Stimulated activated CD8-positive, alpha-beta memory T cell treated with anti-CD3 and anti-CD28 coated beads, Interleukin-2, amount 100 ng/mL, for 48 hours (primary cell): ENCODE measurements around the gene ZNF778.
"Not testable (repeated sequence)": the region's sequence is repeated elsewhere in the genome, so short reads cannot be mapped to it uniquely, and the experiment has no call there.

Experiments
- DNase-seq, 2 donors: peaks; one replicate each; pipeline ENCODE4 v3.0.0-alpha.2; 2020; ENCODE audit warnings: low read depth in 2 of 2

The ZNF778 gene

DNA sequence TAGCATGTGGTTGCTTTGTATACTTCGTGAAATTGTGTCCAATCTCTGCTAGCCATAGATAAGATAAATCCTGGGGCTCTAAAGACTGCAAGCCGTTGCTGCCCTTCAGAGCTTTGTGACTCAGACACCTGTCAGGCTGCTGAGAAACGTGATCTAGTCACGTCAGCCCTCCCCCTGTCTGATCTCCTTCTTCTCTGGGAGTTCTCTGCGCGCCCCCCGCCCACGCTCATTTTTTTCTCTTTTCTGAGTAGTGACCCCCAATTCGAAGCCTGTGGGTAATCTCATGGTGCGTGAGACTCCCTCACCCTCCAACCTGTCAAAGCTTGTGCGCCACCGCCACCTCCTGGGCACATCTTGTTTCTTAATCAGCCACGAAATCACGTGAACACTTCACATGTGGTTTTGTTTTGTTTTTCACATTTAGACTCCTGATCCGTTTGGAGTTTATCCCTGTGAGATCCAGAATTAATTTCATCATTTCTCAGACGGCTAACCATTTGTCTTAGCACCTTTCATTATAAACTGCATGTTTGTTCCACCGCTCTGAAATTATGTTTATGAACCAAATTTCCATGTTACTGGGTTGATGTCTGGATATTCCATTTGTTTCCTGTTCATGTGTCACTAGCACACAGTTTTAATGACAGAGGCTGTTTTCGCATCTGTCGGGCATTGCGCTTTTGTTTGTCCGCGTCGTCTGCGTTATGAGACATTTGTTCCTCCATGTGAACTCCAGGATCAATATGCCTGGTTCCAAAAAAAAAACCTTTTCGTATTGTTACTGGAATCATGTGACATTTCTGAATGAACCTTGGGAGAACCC, 977 bp upstream of the ZNF778 start:
- DNase-seq = peak; percentile 63 to 73

DNA sequence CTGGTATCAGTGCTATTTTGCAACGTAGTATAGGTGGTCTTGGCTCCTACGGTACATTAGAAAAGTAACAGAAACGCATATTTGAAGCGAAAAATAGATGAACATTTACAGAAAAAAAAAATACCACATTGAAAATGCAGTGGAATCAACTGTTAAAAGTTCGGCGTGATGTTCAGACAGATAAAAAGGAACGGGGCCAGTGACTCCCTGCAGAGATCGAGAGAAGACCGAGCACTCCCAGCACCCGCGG, 440 bp upstream of the ZNF778 start:
- DNase-seq = no peak

DNA sequence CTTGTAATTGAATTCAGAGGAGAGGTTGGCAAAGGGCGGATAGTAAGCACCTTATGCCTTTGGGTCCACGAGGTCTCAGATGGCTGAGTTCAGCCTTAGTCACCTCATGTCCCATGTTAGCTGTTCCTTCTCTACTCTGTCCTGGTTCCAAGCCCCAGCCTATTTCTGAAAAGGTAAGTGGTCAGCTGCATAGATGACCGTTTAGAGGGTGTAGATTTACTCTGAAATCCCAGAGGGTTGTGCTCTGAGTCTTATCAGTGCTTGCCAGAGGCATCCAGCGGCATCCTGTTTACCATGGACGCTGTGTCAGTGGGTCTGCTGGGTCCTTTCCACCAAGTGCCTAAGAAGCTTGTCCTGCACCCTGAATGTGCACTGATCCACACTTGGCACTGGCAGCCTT, 1.9 kb downstream of the ZNF778 start:
- DNase-seq = no peak

DNA sequence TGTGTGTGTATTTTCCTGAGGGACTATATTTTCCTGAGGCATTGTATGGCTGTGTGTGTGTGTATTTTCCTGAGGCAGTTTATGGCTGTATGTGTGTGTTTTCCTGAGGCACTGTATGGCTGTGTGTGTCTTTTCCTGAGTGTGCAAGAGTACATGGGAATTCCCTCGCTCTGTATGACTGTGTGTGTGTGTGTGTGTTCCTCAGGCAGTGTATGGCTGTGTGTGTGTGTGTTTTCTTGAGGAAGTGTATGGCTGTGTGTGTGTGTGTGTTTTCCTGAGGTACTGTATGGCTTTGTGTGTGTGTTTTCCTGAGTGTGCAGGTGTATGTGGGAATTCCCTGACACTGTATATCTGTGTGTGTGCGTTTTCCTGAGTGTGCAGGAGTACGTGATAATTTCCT, 4.1 kb downstream of the ZNF778 start:
- DNase-seq = no peak

DNA sequence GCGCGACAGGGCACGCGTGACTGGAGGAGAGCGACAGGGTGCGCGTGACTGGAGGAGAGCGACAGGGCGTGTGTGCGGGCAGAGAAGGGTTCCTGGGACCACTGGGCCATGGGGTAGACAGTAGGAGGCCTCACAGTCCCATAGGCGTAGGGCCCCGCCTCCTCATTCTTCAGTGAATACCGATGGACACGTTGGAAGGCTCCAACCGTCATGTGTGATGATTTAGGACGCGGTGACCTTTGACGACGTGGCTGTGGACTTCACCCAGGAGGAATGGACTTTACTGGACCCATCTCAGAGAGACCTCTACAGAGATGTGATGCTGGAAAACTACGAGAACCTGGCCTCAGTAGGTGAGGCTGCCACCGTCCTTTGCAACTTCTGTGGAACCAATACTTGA, 5.4 kb downstream of the ZNF778 start:
- no peak for DNase-seq

DNA sequence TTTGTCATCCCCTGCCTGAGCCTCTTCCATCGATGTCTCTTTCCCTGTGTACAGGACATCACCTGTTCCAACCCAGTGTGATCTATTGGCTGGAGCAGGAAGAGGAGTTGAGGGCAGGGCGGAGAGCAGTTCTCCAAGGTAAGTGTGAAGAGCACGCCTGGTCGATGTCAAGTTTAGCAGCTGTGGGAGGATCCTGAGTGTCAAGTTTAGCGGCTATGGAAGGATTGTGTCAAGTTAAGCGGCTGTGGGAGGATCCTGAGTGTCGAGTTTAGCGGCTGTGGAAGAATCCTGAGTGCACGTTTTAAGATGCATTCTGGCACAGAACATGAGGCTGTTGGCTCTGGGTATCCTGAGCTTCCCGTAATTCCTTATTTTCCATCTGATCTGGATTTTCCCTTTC, 7.2 kb downstream of the ZNF778 start:
- no peak for DNase-seq

DNA sequence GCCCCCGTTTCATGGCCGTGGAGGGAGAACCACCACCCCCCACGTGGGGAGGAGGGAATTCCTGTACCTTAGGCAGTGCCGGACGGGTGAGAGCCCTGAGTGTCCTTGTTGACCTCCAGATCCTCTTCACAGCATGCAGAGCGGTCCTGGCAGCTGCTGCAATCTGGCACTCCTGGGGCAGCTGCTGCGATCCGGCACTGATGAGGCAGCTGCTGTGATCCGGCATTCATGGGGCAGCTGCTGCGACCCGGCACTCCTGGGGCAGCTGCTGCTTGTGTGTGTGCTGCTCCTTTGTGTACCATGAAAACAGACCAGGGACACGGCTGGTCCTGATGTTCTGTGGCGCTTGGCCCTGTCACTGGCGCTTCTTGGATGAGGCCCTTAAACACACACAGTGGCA, 12.8 kb downstream of the ZNF778 start:
- no peak for DNase-seq

DNA sequence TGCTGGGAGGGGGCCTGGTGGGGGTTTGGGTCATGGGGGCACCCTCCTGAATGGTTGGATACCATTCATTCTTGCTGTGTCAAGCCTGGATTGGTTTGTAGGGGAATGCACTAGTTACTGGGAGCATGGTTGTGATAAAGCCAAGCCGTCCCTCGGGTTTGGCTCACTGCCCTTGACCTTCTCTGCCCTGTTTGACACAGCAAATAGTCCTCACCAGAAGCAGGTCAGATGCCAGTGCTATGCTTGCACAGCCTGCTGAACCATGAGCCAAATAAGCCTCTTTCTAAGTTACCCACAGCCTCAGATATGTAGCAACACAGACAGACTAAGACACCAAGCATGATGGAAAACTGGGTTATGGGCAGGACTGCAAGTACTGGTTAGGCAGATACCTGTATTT, 14.6 kb downstream of the ZNF778 start:
- DNase-seq = no peak

DNA sequence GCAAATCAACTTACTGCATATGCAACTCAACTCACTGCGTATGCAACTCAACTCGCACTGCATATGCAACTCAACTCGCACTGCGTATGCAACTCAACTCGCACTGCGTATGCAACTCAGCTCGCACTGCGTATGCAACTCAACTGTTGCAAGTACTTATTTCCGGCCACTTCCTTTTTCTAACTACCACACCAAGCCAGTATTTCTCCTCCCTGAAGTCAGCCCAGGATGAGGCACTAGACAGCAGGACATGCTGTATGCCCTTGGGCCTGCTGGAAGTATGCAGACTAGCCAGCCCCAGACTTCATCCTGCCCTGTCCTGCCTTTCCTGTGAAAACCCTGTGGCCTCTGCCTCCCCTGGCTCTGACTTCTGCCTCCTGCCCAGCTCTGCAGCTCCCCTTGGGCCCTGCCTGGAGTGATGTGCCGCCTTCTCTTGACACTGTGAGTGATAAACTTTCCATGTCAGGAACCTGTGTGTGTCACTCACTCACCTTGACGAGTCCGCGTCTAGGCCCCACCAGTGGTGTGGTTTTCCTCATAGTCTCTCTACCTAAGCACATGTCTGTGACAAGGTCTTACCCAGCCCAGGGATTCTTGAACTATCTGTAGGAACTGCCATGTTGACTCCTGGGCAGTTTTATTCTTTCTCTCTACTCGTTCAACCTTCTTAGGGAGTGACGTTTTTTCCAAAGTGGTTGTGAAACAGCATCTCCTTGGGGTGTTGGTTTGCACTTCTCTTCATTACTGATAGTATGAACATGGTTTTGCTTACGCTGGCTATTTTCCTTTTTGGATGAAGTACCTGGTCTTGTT, 16.4 kb downstream of the ZNF778 start:
- DNase-seq = no peak

DNA sequence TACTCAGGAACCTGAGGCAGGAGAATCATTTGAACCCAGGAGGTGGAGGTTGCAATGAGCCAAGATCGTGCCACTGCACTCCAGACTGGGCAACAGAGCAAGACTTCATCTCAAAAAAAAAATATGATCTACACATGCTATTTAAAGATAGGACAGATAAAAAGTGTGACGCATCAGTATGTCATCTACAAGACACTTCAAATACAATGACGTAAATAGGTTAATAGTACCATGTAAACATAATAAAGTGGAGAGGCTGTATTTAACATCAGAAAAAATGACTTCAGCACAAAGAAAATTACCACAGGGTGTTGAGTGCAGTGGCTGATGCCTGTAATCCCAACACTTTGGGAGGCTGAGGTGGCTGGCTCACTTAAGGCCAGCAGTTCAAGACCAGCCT, 20.2 kb downstream of the ZNF778 start:
- no peak for DNase-seq

DNA sequence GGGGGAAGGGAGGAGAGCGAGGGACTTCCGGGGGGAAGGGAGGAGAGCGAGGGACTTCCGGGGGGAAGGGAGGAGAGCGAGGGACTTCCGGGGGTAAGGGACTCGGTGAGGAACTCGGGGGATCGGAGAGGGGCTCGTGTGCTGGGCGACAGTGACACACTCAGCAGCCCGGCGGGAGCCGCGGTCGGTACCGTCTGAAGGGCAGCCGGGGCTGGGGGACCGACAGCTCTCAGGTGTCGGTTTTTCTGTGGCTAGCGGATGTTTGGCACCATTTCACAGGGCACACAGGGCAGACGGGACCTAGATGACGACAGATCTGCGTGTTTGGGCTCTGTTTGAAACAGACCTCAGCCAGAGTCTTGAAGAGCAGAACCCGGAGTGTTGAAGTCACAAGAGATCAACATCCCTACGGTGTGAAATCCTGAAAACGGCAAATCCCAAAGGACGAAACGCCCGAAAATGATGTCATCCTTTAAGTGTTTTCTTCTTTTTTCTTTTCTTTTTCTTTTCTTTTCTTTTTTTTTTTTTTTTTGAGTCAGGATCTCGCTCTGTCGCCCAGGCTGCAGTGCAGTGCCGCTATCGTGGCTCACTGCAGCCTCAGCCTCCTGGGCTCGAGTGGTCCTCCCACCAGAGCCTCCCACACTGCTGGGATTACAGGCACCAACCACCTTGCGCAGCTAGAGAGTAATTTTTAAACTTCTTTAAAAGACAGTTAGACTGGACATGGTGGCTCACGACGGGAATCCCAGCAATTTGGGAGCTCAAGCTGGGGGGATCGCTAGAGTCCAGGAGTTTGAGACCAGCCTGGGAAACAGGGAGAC, 23.9 kb downstream of the ZNF778 start:
- peak; percentile 50 to 53 for DNase-seq

DNA sequence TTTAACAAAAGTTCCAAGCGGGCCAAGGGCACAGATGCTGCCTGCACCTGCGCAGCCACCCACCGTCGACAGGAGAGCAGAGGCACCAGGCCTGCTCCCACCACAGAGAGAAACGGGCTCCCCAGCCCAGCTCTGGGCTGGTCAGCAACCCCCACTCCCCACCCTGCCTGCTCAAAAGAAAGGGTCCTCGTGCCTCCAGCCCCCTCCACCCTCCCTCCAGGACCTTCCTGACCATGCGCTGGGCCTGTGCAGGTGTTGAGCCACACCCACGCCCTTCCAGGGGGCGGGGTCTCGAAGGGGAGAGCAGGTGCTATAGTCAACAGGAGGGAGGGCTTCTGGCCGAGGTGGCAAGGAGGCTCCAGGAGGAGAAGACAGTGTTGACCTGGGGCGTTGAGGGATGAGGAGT, 25.3 kb downstream of the ZNF778 start:
- no peak for DNase-seq

DNA sequence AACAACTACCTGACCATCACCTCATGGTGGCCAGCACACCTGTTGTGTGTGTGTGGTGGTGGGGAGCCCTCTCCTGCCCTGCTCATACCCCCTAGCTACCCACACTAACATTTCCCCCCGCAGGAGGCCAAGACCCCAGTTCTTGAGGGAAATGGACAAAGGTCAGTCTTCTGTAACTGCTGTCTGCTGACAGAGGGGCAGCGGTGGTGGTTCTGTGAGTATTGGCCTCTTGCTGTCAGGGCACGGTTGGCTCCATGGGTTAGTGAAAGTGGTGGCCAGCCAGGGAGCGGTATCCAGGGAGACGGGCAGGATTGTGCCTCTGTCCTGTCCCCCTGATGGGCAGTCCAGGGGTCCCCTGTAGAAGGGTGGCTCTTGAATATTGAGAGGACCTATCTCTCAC, 26.2 kb downstream of the ZNF778 start:
- no peak for DNase-seq

DNA sequence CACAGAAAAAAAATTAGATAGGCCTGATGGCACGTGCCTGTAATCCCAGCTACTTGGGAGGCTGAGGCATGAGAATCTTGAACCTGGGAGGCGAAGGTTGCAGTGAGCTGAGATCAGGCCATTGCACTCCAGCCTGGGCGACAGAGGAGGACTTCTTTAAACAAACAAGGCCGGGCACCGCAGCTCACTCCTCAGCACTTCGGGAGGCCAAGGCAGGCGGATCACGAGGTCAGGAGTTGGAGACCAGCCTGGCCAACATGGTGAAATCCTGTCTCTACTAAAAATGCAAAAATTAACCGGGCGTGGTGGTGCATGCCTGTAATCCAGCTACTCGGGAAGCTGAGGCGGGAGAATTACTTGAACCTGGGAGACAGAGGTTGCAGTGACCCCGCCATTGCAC, 26.8 kb downstream of the ZNF778 start:
- DNase-seq = not testable (repeated sequence)

DNA sequence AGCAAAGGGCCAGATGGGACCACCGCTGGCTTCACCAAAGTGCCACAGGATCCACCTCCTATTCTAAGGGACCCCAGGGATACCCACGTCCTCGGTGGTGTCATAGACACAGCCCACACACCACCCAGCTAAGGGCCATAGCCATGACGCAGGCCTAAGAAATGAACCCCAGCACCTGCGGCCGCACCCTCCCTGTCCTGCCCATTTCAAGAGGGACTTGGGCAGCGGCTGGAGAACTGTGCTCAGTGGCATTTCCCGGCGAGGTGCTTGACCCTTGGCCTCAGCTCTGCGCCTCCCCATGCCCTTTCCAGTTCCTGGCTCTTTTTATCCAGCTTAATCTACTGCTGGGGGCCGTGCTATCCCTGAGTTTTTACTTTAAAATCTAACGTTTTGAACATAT, 27.3 kb downstream of the ZNF778 start:
- no peak for DNase-seq

DNA sequence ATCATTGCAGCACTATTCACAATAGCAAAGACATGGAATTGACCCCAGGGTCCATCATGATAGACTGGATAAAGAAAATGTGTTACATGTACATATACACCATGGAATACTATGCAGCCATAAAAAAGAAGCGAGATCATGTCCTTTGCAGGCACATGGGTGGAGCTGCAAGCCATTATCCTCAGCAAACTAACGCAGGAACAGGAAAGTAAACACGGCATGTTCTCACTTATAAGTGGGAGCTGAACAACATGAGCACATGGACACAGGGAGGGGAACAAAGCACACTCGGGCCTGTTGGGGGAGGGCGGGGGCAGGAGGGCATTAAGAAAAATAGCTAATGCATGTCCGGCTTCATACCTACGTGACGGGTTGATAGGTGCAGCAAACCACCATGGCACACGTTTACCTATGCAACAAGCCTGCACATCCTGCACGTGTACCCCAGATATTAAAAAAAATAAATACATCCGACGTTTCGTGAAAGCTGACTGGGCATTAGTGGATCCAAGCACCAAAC, 28.9 kb downstream of the ZNF778 start:
- no peak for DNase-seq

DNA sequence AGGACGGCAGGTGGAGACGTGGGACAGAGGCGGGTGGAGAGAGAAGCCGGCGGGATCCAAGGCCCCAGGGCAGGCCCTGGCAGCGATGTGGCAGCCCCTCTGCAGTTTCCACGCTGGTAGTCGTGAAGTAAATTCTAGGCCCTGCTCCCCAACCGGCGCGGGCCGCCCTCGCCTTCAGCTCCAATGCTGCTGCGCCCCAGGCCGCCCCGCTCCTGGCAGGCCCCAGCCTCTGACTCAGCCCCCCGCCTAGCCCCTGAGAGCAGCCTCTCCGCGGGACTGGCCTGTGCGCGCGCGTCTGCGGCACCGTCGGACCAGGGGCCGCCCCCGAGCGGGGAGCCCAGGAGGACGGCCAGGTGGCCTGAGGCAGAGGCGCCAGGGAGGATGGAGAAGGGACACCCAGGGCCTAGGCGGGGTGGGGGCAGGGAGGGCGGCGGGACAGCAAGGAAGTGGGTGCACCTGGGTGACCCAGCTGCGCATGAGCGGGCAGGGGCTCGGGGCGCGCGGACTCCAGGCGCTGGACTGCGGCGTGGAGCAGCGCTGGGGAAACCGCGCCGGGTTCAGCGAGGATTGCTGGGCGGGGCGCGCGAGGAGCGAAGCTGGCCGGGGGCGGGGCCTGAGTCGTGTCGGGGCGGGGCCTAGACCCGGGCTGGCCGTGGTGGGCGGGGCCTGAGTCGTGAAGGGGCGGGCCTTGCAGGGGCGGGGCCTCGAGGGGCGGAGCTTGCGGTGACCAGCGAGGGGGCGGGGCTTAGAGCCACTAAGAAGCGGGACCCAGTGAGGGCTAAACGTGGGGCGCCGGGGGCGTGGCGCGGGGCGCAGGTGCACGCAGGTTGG, 29.6 kb downstream of the ZNF778 start:
- DNase-seq = peak; percentile 93 to 94

DNA sequence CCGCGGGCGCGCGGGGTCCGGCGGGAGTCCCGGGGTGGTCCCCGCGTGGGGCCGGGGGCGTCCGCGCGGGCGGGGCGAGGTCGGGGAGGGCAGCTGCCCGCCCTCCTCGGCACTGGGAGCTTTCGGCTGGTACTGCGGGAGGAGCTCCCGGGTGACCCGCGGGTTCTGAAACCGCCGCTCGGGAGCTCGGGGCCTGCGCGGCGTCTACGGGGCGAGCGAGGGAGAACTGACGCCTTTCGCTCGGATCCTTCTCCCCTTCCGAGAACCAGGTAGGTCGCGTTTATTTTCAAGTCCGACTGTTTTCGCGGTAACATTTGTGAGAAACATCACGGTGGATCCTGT, 30.2 kb downstream of the ZNF778 start:
- not testable (repeated sequence) for DNase-seq

DNA sequence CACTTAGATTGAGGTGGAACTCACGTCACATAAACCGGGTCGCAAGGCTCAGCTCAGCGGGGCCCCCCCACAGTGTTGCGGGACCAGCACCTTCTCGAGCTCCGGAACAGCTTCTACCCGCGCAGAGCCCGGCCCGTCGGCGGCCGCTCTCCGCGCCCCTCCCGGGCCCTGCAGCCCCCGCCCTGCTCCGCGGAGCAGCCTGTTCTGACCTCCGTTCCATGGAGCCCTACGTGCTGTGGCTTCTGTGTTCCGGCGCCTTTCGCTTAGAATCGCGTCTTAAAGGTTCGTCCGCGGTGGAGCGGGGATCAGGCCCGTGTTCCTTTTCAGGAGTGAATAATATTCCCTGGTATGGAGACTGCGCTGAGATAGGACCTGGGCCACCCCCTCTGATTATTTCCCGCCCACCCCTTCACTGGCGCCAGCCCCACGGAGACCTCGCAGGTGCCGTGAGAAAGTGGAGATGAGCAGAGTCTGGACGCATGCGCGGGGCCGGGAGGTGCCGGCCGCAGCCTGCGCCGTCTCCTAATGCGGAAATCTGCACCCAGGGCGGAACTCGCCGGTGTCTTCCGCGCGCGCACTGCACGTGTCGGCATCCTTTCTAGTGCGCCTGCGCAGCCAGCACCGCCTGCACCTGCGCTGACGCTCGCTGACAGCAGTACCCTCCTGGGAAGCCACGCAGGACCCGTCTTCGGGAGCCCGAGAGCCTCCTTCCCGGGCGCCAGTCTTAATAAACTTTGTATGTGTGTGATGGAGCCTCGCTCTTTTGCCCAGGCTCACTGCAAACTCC, 30.9 kb downstream of the ZNF778 start:
- no peak for DNase-seq

DNA sequence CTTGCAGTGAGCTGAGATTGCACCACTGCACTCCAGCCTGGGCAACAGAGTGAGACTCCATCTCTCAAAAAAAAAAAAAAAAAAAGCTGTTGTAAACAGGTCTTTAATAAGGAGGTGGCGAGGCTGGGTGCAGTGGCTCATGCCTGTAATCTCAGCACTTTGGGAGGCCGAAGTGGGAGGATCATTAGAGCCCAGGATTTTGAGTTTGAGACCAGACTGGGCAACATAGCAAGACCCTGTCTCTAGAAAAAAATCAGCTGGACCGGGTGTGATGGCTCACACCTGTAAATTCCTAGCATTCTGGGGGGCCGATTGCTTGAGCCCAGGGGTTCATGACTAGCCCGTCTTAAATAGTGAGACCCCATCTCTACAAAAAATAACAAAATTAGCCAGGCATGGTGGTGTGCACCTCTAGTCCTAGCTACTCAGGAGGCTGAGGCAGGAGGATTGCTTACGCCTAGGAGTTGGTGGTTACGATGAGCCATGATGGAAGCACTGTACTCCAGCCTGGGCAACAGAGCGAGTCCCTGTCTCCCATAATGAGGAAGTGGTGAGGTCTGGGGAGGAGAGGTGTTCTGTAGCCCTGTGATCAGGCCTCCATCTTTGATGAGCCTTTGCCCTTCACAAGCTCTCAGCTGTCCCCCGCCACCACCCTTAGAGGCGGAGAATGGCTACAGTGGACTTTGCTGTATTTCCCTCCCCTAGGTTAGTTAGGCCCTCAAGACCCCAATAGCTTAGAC, 36.2 kb downstream of the ZNF778 start:
- no peak for DNase-seq
